NT2/D1 (cell line): ENCODE data around the gene MPL.

ENCODE experiments used
- DNase-seq: peaks from one replicate; pipeline ENCODE4 v3.0.0-alpha.2; 2011; ENCODE audit warnings: low read depth, low spot score
- H3K27me3 ChIP-seq: 2 replicates; pipeline ENCODE4 v1.6.0; 2011; ENCODE audit warnings: mild to moderate bottlenecking; ENCODE audit not compliant: insufficient read length, insufficient read depth
- H3K36me3 ChIP-seq: 2 replicates; pipeline ENCODE4 v1.6.1; 2011; ENCODE audit warnings: mild to moderate bottlenecking, low read length, mixed read lengths; ENCODE audit not compliant: insufficient read depth, insufficient read length
- H3K4me1 ChIP-seq: 2 replicates; pipeline ENCODE4 v1.5.1; 2011; ENCODE audit not compliant: insufficient read depth, insufficient read length
- H3K4me3 ChIP-seq: 2 replicates; pipeline ENCODE4 v1.5.1; 2011; ENCODE audit warnings: low read depth; ENCODE audit not compliant: insufficient read length
- H3K9ac ChIP-seq: 2 replicates; pipeline ENCODE4 v1.6.0; 2011; ENCODE audit warnings: low read depth; ENCODE audit not compliant: insufficient read length
- H3K9me3 ChIP-seq: 2 replicates; pipeline ENCODE4 v1.5.1; 2011; ENCODE audit warnings: mild to moderate bottlenecking, low read length; ENCODE audit not compliant: insufficient read depth
- SUZ12 ChIP-seq: IDR thresholded peaks from 2 replicates; pipeline ENCODE4 v1.6.1; 2011; ENCODE audit not compliant: insufficient read length, insufficient read depth; ENCODE audit errors: extremely low read depth
- YY1 ChIP-seq: IDR thresholded peaks from 2 replicates; pipeline ENCODE4 v1.6.1; 2011; ENCODE audit not compliant: insufficient read length, insufficient read depth
- ZNF274 ChIP-seq: IDR thresholded peaks from 2 replicates; pipeline ENCODE4 v1.6.1; 2011; ENCODE audit warnings: mild to moderate bottlenecking, low read depth, low read length

Gene MPL

DNA sequence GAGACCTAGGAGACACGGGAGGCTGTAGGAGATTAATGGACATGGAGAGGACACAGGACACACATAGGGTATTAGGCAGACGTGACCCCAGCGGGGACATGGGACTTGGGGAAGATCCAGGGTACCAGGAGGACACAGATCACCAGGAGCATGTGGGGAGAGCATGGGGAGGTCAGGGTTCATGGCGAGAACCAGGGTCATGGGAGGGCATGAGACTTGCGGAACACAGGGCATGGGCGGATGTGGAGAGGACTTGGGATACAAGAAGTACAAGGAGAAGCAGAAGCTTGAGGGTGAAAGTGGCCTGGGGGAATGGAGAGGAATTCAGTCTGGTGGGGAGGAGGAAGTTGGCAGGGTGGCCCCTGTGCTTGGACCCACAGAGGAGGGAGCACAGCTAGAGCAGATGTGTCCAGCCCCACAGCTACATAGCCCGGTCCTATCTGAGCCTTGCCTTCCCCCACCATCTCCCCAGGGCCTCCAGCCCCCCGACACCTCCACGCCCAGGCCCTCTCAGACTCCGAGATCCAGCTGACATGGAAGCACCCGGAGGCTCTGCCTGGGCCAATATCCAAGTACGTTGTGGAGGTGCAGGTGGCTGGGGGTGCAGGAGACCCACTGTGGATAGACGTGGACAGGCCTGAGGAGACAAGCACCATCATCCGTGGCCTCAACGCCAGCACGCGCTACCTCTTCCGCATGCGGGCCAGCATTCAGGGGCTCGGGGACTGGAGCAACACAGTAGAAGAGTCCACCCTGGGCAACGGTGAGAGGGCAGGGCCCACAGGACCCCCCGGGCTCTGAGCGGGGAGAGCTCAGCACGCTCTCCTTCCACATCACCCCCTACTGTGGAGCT lies 24.7 kb upstream of the MPL start:
- H3K4me1 ChIP-seq = peaks cover 3% of the 10 kb centered on the region
- TF ChIP-seq YY1 (no peak), SUZ12 (no peak), ZNF274 (no peak)
- no peaks in the 10 kb centered on the region for H3K27me3 ChIP-seq

GRCh38 chr1:43313771-43314170 lies 23.8 kb upstream of the MPL start:
- TF ChIP-seq ZNF274 = no peak
- no peak for TF ChIP-seq SUZ12
- no peak for TF ChIP-seq YY1
- no peak for DNase-seq
- Histone ChIP-seq H3K4me1 (peaks cover 8% of the 10 kb centered on the region), H3K9ac (no peak overlapping the region), H3K9me3 (no peaks in the 10 kb centered on the region), H3K36me3 (no peaks in the 10 kb centered on the region), H3K4me3 (no peak overlapping the region), H3K27me3 (no peaks in the 10 kb centered on the region)

More for the DNA sequence above, 24.7 kb upstream of the MPL start:
- no peaks in the 10 kb centered on the region for H3K9me3 ChIP-seq
- H3K36me3 ChIP-seq = no peaks in the 10 kb centered on the region
- no peak overlapping the region for H3K9ac ChIP-seq
- DNase-seq = no peak
- H3K4me3 ChIP-seq = no peak overlapping the region

GRCh38 chr1:43314233-43314632 lies 23.4 kb upstream of the MPL start:
- no peaks in the 10 kb centered on the region for H3K27me3 ChIP-seq
- no peak for DNase-seq
- peaks cover 8% of the 10 kb centered on the region for H3K4me1 ChIP-seq
- H3K4me3 ChIP-seq = no peak overlapping the region
- no peak for TF ChIP-seq ZNF274
- TF ChIP-seq SUZ12 = no peak
- no peak for TF ChIP-seq YY1
- no peaks in the 10 kb centered on the region for H3K36me3 ChIP-seq
- H3K9ac ChIP-seq = no peak overlapping the region
- no peaks in the 10 kb centered on the region for H3K9me3 ChIP-seq

GRCh38 chr1:43315481-43315880 lies 22.1 kb upstream of the MPL start:
- H3K36me3 ChIP-seq = no peaks in the 10 kb centered on the region
- H3K4me1 ChIP-seq = peaks cover 8% of the 10 kb centered on the region
- no peak overlapping the region for H3K9ac ChIP-seq
- no peaks in the 10 kb centered on the region for H3K27me3 ChIP-seq
- no peak for DNase-seq
- no peak overlapping the region for H3K4me3 ChIP-seq
- TF ChIP-seq YY1 (no peak), SUZ12 (no peak), ZNF274 (no peak)
- no peaks in the 10 kb centered on the region for H3K9me3 ChIP-seq

GRCh38 chr1:43315963-43316737 lies 21.5 kb upstream of the MPL start:
- H3K9ac ChIP-seq = no peak overlapping the region
- TF ChIP-seq YY1 (no peak), ZNF274 (no peak), SUZ12 (no peak)
- H3K9me3 ChIP-seq = no peaks in the 10 kb centered on the region
- no peak for DNase-seq
- H3K4me3 ChIP-seq = no peak overlapping the region
- H3K27me3 ChIP-seq = no peaks in the 10 kb centered on the region
- H3K36me3 ChIP-seq = no peaks in the 10 kb centered on the region
- H3K4me1 ChIP-seq = peaks cover 10% of the 10 kb centered on the region

- no peaks in the 10 kb centered on the region for H3K9me3 ChIP-seq
- no peak overlapping the region for H3K9ac ChIP-seq
- TF ChIP-seq SUZ12 (no peak), ZNF274 (no peak)
- H3K36me3 ChIP-seq = no peaks in the 10 kb centered on the region
- no peak overlapping the region for H3K4me3 ChIP-seq
- H3K4me1 ChIP-seq = peaks cover 14% of the 10 kb centered on the region
- H3K27me3 ChIP-seq = no peaks in the 10 kb centered on the region
- DNase-seq = no peak
Measured at GRCh38 chr1:43316738-43317520, 20.7 kb upstream of the MPL start.
